Measurements from ENCODE around the gene PPFIA1.
"Not testable (repeated sequence)": the region's sequence is repeated elsewhere in the genome, so short reads cannot be mapped to it uniquely, and the experiment has no call there.

Gene PPFIA1

DNA sequence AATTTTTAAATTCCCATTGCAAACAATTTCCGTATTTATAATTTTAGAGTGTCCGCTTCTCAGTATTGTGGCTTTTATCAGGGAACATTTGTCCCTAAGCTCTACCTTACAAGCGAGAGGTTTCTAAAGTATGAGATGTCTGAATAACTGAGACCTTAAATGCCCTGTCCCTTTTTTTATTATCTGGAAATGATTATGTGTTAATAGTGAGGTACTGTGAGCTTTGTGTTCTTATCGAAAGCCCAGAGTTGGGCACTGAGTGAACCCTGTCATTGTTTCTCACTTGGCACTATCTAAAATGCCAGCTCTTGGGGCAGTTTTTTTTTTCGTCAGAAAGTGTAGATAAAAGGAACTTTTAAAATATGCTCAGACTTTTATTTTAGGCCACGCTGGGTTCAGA lies 137.3 kb downstream of the PPFIA1 start:
- FAIRE-seq (no peak), DNase-seq (ENCODE audit: extremely low spot score, insufficient read length, low read depth) (no peak)

GRCh38 chr11:70408326-70408725 lies 137.8 kb downstream of the PPFIA1 start:
- DNase-seq (ENCODE audit: extremely low spot score, insufficient read length, low read depth); FAIRE-seq: not testable (repeated sequence)

- no peak for FAIRE-seq
- no peak for DNase-seq (ENCODE audit: extremely low spot score, insufficient read length, low read depth)
Observed at GRCh38 chr11:70409437-70409836, 138.9 kb downstream of the PPFIA1 start.

- FAIRE-seq = no peak
- DNase-seq (ENCODE audit: extremely low spot score, insufficient read length, low read depth) = no peak
Observed at GRCh38 chr11:70409871-70410270, 139.4 kb downstream of the PPFIA1 start.

GRCh38 chr11:70410276-70411205 lies 140.1 kb downstream of the PPFIA1 start:
- DNase-seq (ENCODE audit: extremely low spot score, insufficient read length, low read depth) = no peak
- FAIRE-seq = no peak

DNA sequence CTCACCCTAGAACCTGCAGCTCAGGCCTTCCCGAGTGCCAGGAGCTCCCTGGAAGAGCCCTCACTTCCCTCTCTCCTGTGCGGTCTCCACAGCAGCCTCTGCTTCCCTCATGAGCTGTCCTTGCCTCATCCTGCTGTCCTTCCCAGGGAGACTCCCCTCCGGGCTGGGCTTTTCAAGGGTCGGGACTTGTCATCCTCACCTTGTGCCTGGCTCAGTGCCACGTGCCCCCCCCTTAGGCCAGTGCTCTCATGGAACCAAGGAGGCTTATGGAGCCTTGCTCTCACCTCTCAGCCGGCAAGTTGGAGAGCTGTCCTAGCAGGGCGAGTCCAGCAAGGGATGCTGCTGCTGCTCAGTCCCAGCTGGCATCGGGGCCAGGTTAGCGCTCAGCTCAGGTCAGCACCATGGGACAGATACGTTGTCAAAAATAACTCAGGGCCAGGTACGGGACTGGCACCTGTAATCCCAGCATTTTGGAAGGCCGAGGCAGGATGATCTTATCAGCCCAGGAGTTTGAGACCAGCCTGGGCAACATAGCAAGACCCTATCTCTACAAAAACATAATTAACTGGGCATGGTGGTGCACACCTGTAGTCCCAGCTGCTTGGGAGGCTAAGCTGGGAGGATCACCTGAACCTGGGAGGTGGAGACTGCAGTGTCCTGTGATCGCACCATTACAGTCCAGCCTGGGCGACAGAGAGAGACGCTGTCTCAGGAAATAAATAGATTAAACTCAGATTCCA lies 141.4 kb downstream of the PPFIA1 start:
- no peak for DNase-seq (ENCODE audit: extremely low spot score, insufficient read length, low read depth)
- FAIRE-seq = no peak

- no peak for FAIRE-seq
- no peak for DNase-seq (ENCODE audit: extremely low spot score, insufficient read length, low read depth)
Observed at GRCh38 chr11:70413151-70413550, 142.7 kb downstream of the PPFIA1 start.

- FAIRE-seq (no peak), DNase-seq (ENCODE audit: extremely low spot score, insufficient read length, low read depth) (no peak)
Observed at GRCh38 chr11:70414341-70415100, 144.0 kb downstream of the PPFIA1 start.

DNA sequence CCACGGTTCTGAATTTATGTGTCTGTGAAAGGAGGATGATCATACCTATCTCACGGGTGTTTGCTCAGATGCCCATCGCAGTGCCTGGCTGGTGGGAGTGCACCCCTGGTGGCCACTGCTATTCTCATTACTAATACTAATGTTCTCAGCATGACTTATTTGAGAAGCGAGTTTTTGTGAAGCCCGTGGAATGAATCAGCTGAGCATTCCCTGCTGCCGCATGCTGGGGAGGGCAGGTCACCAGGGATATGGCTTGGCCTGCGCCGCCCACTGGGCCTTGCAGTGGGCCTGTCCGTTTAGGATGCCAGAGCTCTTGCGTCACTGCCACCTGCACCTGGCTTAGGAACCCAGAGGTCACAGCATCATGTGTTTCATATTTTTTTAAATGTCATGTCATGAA lies 144.7 kb downstream of the PPFIA1 start:
- FAIRE-seq (no peak), DNase-seq (ENCODE audit: extremely low spot score, insufficient read length, low read depth) (no peak)

GRCh38 chr11:70415642-70416395 lies 145.3 kb downstream of the PPFIA1 start:
- DNase-seq (ENCODE audit: extremely low spot score, insufficient read length, low read depth) (no peak), FAIRE-seq (no peak)

DNA sequence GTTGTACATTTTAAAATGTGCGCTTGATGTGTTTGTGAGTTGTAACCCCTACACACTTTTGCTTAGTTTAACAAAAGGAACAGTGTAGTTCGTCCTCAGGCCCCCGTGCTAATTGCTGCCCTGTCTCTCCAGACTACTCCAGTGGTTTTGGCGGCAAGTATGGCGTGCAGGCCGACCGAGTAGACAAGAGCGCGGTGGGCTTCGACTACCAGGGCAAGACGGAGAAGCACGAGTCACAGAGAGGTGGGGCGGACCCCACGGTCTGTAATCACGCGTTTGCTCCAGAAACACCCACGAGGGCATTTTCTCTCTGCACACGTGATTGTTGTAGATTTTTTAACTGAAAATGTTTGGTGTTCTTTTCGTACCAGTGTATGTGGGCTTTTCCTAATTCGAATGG lies 146.4 kb downstream of the PPFIA1 start:
- DNase-seq (ENCODE audit: extremely low spot score, insufficient read length, low read depth) (no peak), FAIRE-seq (no peak)

- no peak for DNase-seq (ENCODE audit: extremely low spot score, insufficient read length, low read depth)
- FAIRE-seq = no peak
Observed at GRCh38 chr11:70418130-70418529, 147.6 kb downstream of the PPFIA1 start.

- DNase-seq (ENCODE audit: extremely low spot score, insufficient read length, low read depth) (no peak), FAIRE-seq (no peak)
Observed at GRCh38 chr11:70419307-70420007, 149.0 kb downstream of the PPFIA1 start.

GRCh38 chr11:70420008-70420464 lies 149.5 kb downstream of the PPFIA1 start:
- DNase-seq (ENCODE audit: extremely low spot score, insufficient read length, low read depth) = no peak
- no peak for FAIRE-seq

GRCh38 chr11:70420496-70420895 lies 150.0 kb downstream of the PPFIA1 start:
- no peak for DNase-seq (ENCODE audit: extremely low spot score, insufficient read length, low read depth)
- no peak for FAIRE-seq

GRCh38 chr11:70421123-70421522 lies 150.6 kb downstream of the PPFIA1 start:
- FAIRE-seq (no peak), DNase-seq (ENCODE audit: extremely low spot score, insufficient read length, low read depth) (no peak)

DNA sequence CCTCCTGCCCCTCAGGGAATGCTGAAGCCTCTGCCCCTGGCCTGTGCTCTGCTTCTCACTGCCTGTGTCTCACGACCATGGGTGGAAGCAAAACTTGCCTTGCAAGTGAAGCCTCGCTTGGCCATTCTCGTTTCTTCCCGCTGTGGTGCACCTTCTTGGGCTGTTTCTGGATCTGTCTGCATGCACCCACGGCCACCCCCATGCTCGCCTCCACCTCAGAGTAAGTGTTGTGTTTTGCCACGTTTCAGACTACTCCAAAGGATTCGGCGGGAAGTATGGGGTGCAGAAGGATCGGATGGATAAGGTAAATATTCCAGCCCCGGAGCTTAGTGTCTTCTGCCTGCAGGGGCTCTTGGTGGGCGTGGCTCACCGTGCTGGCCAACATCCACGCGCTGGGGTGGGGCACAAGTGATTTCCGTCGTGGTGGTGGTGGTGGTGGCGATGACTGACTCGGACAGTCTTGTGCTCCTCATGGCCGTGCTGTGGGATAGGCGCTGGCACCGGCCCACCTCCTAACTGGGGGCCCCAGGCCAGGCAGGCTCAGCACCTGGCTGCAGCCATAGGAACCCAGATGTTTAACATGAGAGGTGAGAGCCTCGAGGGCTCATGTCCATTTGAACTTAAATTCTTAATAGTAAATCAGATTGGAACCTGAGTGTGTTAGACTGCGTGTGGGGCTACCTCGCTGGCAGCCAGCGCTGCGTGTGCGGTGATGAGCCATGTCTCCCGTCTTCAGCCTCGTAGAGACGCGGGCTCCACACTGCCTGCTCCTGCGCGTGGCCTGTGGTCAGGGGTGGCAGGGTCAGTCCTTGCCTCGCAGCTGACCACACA lies 152.4 kb downstream of the PPFIA1 start:
- DNase-seq (ENCODE audit: extremely low spot score, insufficient read length, low read depth) (no peak), FAIRE-seq (no peak)
